H9 (cell line): ENCODE data around the gene FANCG. TPM values are rescaled to one million over a fixed set of nuclear protein-coding genes. Genes with fewer than 3 reads are reported as not detected.

Experiments used
- DNase-seq: peaks from one replicate; pipeline ENCODE4 v3.0.0-alpha.2; 2017
- H2AFZ ChIP-seq: one replicate; pipeline ENCODE4 v1.6.1; 2013; ENCODE audit warnings: mild to moderate bottlenecking, low read length, control low read depth, moderate library complexity
- H2AK5ac ChIP-seq: 2 replicates; pipeline ENCODE4 v1.6.1; 2013; ENCODE audit warnings: low read length, control low read depth, mixed read lengths; ENCODE audit not compliant: insufficient read length
- H2BK120ac ChIP-seq: one replicate; pipeline ENCODE4 v1.6.1; 2013; ENCODE audit warnings: low read depth, mild to moderate bottlenecking, low read length, control low read depth, inconsistent platforms; ENCODE audit not compliant: poor library complexity, severe bottlenecking
- H2BK12ac ChIP-seq: 2 replicates; pipeline ENCODE4 v1.6.1; 2013; ENCODE audit warnings: low read length, control low read depth, mixed read lengths, low read depth; ENCODE audit not compliant: insufficient read length
- H2BK15ac ChIP-seq: 2 replicates; pipeline ENCODE4 v1.6.1; 2013; ENCODE audit warnings: low read depth, low read length, control low read depth
- H2BK20ac ChIP-seq: one replicate; pipeline ENCODE4 v1.6.1; 2013; ENCODE audit warnings: low read depth, mild to moderate bottlenecking, low read length, control low read depth, inconsistent platforms; ENCODE audit not compliant: poor library complexity, severe bottlenecking
- H2BK5ac ChIP-seq: 2 replicates; pipeline ENCODE4 v1.6.1; 2013; ENCODE audit warnings: low read length, control low read depth, mixed read lengths; ENCODE audit not compliant: insufficient read length
- H3K14ac ChIP-seq: 2 replicates; pipeline ENCODE4 v1.6.1; 2013; ENCODE audit warnings: low read length, control low read depth; ENCODE audit not compliant: insufficient read depth
- H3K18ac ChIP-seq: 2 replicates; pipeline ENCODE4 v1.6.1; 2013; ENCODE audit warnings: low read depth, mild to moderate bottlenecking, mixed read lengths, low read length, control low read depth; ENCODE audit not compliant: insufficient read length
- H3K23ac ChIP-seq: 2 replicates; pipeline ENCODE4 v1.6.1; 2013; ENCODE audit warnings: low read length, control low read depth, mixed read lengths, low read depth; ENCODE audit not compliant: insufficient read length
- H3K23me2 ChIP-seq: 2 replicates; pipeline ENCODE4 v1.6.1; 2013; ENCODE audit warnings: low read depth, mild to moderate bottlenecking, mixed read lengths, low read length, control low read depth; ENCODE audit not compliant: insufficient read length, poor library complexity, severe bottlenecking
- H3K27ac ChIP-seq: 2 replicates; pipeline ENCODE4 v1.5.1; 2013; ENCODE audit warnings: low read length, control low read depth, mixed read lengths, low read depth; ENCODE audit not compliant: insufficient read length
- H3K27me3 ChIP-seq: 2 replicates; pipeline ENCODE4 v1.6.1; 2013; ENCODE audit warnings: low read length, control low read depth, inconsistent platforms; ENCODE audit not compliant: insufficient read depth
- H3K4ac ChIP-seq: 2 replicates; pipeline ENCODE4 v1.6.1; 2013; ENCODE audit warnings: low read depth, mild to moderate bottlenecking, control low read depth, inconsistent platforms, low read length, moderate library complexity
- H3K4me1 ChIP-seq: 2 replicates; pipeline ENCODE4 v1.6.1; 2013; ENCODE audit warnings: low read length, control low read depth, inconsistent platforms; ENCODE audit not compliant: insufficient read depth
- H3K4me2 ChIP-seq: 2 replicates; pipeline ENCODE4 v1.6.1; 2013; ENCODE audit warnings: low read length, control low read depth, mixed read lengths; ENCODE audit not compliant: insufficient read length, insufficient read depth
- H3K56ac ChIP-seq: 2 replicates; pipeline ENCODE4 v1.6.1; 2013; ENCODE audit warnings: low read depth, mild to moderate bottlenecking, mixed read lengths, low read length, control low read depth; ENCODE audit not compliant: insufficient read length
- H3K79me1 ChIP-seq: 2 replicates; pipeline ENCODE4 v1.6.1; 2013; ENCODE audit warnings: low read depth, mild to moderate bottlenecking, moderate library complexity, low read length, control low read depth, inconsistent platforms; ENCODE audit not compliant: insufficient read depth, poor library complexity, severe bottlenecking
- H3K79me2 ChIP-seq: 2 replicates; pipeline ENCODE4 v1.6.1; 2013; ENCODE audit warnings: low read length, control low read depth, inconsistent platforms; ENCODE audit not compliant: insufficient read depth
- H3K9ac ChIP-seq: 2 replicates; pipeline ENCODE4 v1.6.1; 2013; ENCODE audit warnings: low read length, control low read depth, mixed read lengths; ENCODE audit not compliant: insufficient read length; ENCODE audit errors: extremely low read depth
- H3K9me3 ChIP-seq: one replicate; pipeline ENCODE4 v1.6.1; 2013; ENCODE audit warnings: low read depth, low read length, inconsistent platforms; ENCODE audit not compliant: control insufficient read depth
- H3T11ph ChIP-seq: one replicate; pipeline ENCODE4 v1.6.1; 2013; ENCODE audit warnings: mild to moderate bottlenecking, low read length, control low read depth, inconsistent platforms
- H4K20me1 ChIP-seq: one replicate; pipeline ENCODE4 v1.6.1; 2013; ENCODE audit not compliant: control insufficient read depth, insufficient read length, insufficient read depth
- H4K5ac ChIP-seq: 2 replicates; pipeline ENCODE4 v1.6.1; 2013; ENCODE audit warnings: low read depth, mild to moderate bottlenecking, mixed read lengths, low read length, control low read depth; ENCODE audit not compliant: insufficient read length
- H4K8ac ChIP-seq: replicated peaks from 2 replicates; pipeline ENCODE4 v1.6.1; 2013; ENCODE audit warnings: low read length, control low read depth, mixed read lengths, low read depth; ENCODE audit not compliant: insufficient read length
- H4K91ac ChIP-seq: 2 replicates; pipeline ENCODE4 v1.6.1; 2013; ENCODE audit warnings: low read depth, mild to moderate bottlenecking, moderate library complexity, mixed read lengths, low read length, control low read depth; ENCODE audit not compliant: insufficient read length
- H3K27ac Mint-ChIP-seq, 3 experiments: 2 replicates in 2 of 3; 3 replicates in 1 of 3; pipeline ENCODE4 v1.8.0; 2020 to 2021; ENCODE audit warnings: mixed read lengths in 3 of 3, mild to moderate bottlenecking in 1 of 3, moderate library complexity in 1 of 3
- H3K27me3 Mint-ChIP-seq: 2 replicates; pipeline ENCODE4 v1.8.0; 2021; ENCODE audit warnings: low read depth, mild to moderate bottlenecking, moderate library complexity, mixed read lengths
- H3K36me3 Mint-ChIP-seq, 3 experiments: 2 replicates in 2 of 3; 3 replicates in 1 of 3; pipeline ENCODE4 v1.8.0; 2020 to 2021; ENCODE audit warnings: low read depth in 3 of 3, mixed read lengths in 3 of 3; ENCODE audit not compliant: insufficient read depth in 1 of 3
- H3K4me1 Mint-ChIP-seq, 2 experiments: 2 replicates each; pipeline ENCODE4 v1.8.0; 2020; ENCODE audit warnings: mixed read lengths in 2 of 2
- H3K4me3 Mint-ChIP-seq, 2 experiments: 2 replicates in 1 of 2; 3 replicates in 1 of 2; pipeline ENCODE4 v1.8.0; 2020 to 2021; ENCODE audit warnings: mild to moderate bottlenecking in 2 of 2, mixed read lengths in 2 of 2, moderate library complexity in 1 of 2
- H3K9me3 Mint-ChIP-seq, 2 experiments: 2 replicates in 1 of 2; 3 replicates in 1 of 2; pipeline ENCODE4 v1.8.0; 2020; ENCODE audit warnings: mild to moderate bottlenecking in 2 of 2, mixed read lengths in 2 of 2, moderate library complexity in 1 of 2
- WGBS: extraction: QIAGEN DNeasy Blood & Tissue Kit; methylation state at CpG from one replicate; pipeline ENCODE4 v1.1.7; 2013; ENCODE audit warnings: missing lambda C conversion rate, low lambda C conversion rate, mixed read lengths; ENCODE audit not compliant: insufficient read length; ENCODE audit errors: extremely low coverage; 5-methylcytosine and 5-hydroxymethylcytosine counted together
- total RNA-seq: library from RNA; stranded (reverse); gene quantifications from 2 replicates; pipeline ENCODE4 v1.2.1, GENCODE V29; 2021
- TF ChIP-seq, protein P1 (sequence below): fragments of 200-600 bp; sonication (generic); conservative IDR thresholded peaks from 3 replicates; pipeline ENCODE4 v1.8.0; 2021; ENCODE audit warnings: antibody characterized with exemption, mild to moderate bottlenecking

The FANCG gene
- total RNA-seq, 1 experiment from 2014 or later, result 86.9 TPM

DNA sequence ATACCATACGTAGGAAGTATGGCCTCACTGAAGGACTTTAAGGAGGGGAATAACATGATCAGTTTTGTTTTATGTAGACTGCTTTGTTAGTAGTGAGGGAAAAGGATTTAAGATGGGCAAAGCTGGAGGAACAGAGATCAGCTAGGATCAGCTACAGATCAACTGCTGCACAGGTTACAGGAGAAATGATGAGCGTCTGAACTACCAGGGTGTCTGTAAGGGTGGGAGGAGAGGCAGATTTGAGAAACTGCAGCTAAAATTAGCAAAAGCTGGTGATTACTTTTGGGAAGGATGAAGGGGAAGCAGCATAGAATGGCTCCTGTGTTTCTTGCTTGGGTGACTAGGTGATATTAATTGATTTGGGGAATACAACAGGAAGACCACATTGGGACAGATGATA lies 46.6 kb downstream of the FANCG start:
- H3K27me3 Mint-ChIP-seq, result no peaks in the 10 kb centered on the region
- no peaks in the 10 kb centered on the region for H3K27me3 ChIP-seq
- no peak overlapping the region for H3K14ac ChIP-seq
- no peak overlapping the region for H2BK15ac ChIP-seq
- H4K8ac ChIP-seq, result no peak overlapping the region
- H3K27ac Mint-ChIP-seq, result peak overlapping the region in 2 of 3 experiments; percentile 3 to 17; a peak in 2 of 7 replicates
- H3K27ac ChIP-seq, result no peak overlapping the region
- H3K9me3 Mint-ChIP-seq, result peaks cover 20 to 23% of the 10 kb centered on the region in 2 experiments; a peak in 4 of 5 replicates
- H2BK12ac ChIP-seq, result no peak overlapping the region
- H3K56ac ChIP-seq, result no peak overlapping the region
- H3K9ac ChIP-seq, result no peak overlapping the region
- H3K23ac ChIP-seq, result no peak overlapping the region
- no peak for DNase-seq
- no peak overlapping the region for H3T11ph ChIP-seq
- no peak overlapping the region for H2AFZ ChIP-seq
- H2BK120ac ChIP-seq, result no peak overlapping the region
- no peak overlapping the region for H3K4me2 ChIP-seq
- no peaks in the 10 kb centered on the region for H3K23me2 ChIP-seq
- H2BK5ac ChIP-seq, result no peak overlapping the region
- no peaks in the 10 kb centered on the region for H4K20me1 ChIP-seq
- H4K5ac ChIP-seq, result no peak overlapping the region
- peaks cover 14 to 27% (median 26%) of the 10 kb centered on the region in 3 experiments for H3K36me3 Mint-ChIP-seq
- H3K9me3 ChIP-seq, result peaks cover 20% of the 10 kb centered on the region
- no peak overlapping the region for H2AK5ac ChIP-seq
- H3K4me3 Mint-ChIP-seq, result no peak overlapping the region
- WGBS, result no CpG with 5 or more reads among the region's 2 CpGs
- H3K18ac ChIP-seq, result no peak overlapping the region
- TF ChIP-seq, protein P1, sequence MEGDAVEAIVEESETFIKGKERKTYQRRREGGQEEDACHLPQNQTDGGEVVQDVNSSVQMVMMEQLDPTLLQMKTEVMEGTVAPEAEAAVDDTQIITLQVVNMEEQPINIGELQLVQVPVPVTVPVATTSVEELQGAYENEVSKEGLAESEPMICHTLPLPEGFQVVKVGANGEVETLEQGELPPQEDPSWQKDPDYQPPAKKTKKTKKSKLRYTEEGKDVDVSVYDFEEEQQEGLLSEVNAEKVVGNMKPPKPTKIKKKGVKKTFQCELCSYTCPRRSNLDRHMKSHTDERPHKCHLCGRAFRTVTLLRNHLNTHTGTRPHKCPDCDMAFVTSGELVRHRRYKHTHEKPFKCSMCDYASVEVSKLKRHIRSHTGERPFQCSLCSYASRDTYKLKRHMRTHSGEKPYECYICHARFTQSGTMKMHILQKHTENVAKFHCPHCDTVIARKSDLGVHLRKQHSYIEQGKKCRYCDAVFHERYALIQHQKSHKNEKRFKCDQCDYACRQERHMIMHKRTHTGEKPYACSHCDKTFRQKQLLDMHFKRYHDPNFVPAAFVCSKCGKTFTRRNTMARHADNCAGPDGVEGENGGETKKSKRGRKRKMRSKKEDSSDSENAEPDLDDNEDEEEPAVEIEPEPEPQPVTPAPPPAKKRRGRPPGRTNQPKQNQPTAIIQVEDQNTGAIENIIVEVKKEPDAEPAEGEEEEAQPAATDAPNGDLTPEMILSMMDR, result no peak
- no peak overlapping the region for H4K91ac ChIP-seq
- H3K4me1 ChIP-seq, result no peaks in the 10 kb centered on the region; the same call in 1 of the 2 replicates
- peaks cover 2 to 3% of the 10 kb centered on the region in 2 experiments for H3K4me1 Mint-ChIP-seq
- H3K79me1 ChIP-seq, result no peaks in the 10 kb centered on the region
- H3K79me2 ChIP-seq, result no peaks in the 10 kb centered on the region
- no peak overlapping the region for H2BK20ac ChIP-seq
- no peak overlapping the region for H3K4ac ChIP-seq
